ENCODE measurements around the gene PPM1J. TPM values are rescaled to one million over a fixed set of nuclear protein-coding genes. Genes with fewer than 3 reads are reported as not detected.

PPM1J gene
- total and polyA plus RNA-seq, 2 of the 13 experiments (the other 11 are each of a cell fraction or from before 2014, with no cell fraction given), result 0.07 to 0.22 TPM

DNA sequence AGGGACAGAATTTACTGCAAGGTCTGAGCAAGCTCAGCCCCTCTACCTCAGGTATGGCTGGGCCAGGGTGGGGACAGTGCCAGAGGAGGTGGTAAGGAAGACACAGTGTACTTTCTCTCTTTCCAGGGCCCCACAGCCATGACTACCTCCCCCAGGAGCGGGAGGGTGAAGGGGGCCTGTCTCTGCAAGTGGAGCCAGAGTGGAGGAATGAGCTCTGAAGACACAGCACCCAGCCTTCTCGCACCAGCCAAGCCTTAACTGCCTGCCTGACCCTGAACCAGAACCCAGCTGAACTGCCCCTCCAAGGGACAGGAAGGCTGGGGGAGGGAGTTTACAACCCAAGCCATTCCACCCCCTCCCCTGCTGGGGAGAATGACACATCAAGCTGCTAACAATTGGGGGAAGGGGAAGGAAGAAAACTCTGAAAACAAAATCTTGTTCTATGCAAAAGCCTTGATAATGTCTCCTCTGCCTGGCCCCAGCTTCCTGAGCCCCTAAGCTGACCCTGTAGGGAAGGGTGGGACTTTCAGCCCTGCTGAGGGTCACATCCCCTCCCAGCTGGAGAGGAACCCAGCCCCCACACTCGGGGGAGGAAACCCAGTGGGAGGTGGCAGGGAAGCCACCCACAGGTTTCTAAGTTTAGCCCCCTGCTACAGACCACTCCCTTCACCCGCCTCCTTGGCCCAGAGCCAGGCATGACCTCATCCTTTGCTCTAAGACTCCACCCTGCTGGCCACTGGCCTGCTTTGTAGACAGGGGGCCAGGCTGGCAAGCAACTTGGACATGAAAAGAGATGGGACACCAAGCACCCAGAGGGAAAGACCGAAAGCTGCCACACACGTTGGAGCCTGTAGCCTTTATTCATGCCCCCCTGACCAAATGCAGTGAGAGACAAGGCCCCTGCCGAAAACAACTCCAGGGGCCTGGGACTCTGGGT, 14.6 kb downstream of the PPM1J start (continued):
- TF ChIP-seq, protein P1, sequence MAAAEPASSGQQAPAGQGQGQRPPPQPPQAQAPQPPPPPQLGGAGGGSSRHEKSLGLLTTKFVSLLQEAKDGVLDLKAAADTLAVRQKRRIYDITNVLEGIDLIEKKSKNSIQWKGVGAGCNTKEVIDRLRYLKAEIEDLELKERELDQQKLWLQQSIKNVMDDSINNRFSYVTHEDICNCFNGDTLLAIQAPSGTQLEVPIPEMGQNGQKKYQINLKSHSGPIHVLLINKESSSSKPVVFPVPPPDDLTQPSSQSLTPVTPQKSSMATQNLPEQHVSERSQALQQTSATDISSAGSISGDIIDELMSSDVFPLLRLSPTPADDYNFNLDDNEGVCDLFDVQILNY (CRISPR knock-in tag; conservative IDR thresholded peaks at IDR 0.05), result no peak
- TF ChIP-seq ZBTB7A (CRISPR knock-in tag; IDR thresholded peaks at IDR 0.05), result no peak
- TF ChIP-seq, protein P2, sequence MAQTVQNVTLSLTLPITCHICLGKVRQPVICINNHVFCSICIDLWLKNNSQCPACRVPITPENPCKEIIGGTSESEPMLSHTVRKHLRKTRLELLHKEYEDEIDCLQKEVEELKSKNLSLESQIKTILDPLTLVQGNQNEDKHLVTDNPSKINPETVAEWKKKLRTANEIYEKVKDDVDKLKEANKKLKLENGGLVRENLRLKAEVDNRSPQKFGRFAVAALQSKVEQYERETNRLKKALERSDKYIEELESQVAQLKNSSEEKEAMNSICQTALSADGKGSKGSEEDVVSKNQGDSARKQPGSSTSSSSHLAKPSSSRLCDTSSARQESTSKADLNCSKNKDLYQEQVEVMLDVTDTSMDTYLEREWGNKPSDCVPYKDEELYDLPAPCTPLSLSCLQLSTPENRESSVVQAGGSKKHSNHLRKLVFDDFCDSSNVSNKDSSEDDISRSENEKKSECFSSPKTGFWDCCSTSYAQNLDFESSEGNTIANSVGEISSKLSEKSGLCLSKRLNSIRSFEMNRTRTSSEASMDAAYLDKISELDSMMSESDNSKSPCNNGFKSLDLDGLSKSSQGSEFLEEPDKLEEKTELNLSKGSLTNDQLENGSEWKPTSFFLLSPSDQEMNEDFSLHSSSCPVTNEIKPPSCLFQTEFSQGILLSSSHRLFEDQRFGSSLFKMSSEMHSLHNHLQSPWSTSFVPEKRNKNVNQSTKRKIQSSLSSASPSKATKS (CRISPR knock-in tag; IDR thresholded peaks at IDR 0.05), result no peak
- 0 out of 2 replicates have a peak, but pooled peaks have one; percentile 12 for TF ChIP-seq HMG20A (CRISPR knock-in tag; IDR thresholded peaks at IDR 0.05; ENCODE audit: borderline replicate concordance)
- TF ChIP-seq, protein P3, sequence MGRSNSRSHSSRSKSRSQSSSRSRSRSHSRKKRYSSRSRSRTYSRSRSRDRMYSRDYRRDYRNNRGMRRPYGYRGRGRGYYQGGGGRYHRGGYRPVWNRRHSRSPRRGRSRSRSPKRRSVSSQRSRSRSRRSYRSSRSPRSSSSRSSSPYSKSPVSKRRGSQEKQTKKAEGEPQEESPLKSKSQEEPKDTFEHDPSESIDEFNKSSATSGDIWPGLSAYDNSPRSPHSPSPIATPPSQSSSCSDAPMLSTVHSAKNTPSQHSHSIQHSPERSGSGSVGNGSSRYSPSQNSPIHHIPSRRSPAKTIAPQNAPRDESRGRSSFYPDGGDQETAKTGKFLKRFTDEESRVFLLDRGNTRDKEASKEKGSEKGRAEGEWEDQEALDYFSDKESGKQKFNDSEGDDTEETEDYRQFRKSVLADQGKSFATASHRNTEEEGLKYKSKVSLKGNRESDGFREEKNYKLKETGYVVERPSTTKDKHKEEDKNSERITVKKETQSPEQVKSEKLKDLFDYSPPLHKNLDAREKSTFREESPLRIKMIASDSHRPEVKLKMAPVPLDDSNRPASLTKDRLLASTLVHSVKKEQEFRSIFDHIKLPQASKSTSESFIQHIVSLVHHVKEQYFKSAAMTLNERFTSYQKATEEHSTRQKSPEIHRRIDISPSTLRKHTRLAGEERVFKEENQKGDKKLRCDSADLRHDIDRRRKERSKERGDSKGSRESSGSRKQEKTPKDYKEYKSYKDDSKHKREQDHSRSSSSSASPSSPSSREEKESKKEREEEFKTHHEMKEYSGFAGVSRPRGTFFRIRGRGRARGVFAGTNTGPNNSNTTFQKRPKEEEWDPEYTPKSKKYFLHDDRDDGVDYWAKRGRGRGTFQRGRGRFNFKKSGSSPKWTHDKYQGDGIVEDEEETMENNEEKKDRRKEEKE (IDR thresholded peaks at IDR 0.05), result no peak
- TF ChIP-seq POLR2G (IDR thresholded peaks at IDR 0.05; ENCODE audit: low read depth, low read length), result peak; percentile 61
- no peak for TF ChIP-seq ZNF567 (CRISPR knock-in tag; IDR thresholded peaks at IDR 0.05; ENCODE audit: borderline replicate concordance)
- 0 out of 2 replicates have a peak, but pooled peaks have one; percentile 18 for TF ChIP-seq KLF9 (CRISPR knock-in tag; IDR thresholded peaks at IDR 0.05; ENCODE audit: low read depth)
- no peak for TF ChIP-seq TBL1XR1 (IDR thresholded peaks at IDR 0.05; ENCODE audit: borderline replicate concordance, low read length, partially characterized antibody)
- TF ChIP-seq, protein P4, sequence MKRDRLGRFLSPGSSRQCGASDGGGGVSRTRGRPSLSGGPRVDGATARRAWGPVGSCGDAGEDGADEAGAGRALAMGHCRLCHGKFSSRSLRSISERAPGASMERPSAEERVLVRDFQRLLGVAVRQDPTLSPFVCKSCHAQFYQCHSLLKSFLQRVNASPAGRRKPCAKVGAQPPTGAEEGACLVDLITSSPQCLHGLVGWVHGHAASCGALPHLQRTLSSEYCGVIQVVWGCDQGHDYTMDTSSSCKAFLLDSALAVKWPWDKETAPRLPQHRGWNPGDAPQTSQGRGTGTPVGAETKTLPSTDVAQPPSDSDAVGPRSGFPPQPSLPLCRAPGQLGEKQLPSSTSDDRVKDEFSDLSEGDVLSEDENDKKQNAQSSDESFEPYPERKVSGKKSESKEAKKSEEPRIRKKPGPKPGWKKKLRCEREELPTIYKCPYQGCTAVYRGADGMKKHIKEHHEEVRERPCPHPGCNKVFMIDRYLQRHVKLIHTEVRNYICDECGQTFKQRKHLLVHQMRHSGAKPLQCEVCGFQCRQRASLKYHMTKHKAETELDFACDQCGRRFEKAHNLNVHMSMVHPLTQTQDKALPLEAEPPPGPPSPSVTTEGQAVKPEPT (CRISPR knock-in tag; IDR thresholded peaks at IDR 0.05; ENCODE audit: low read depth), result no peak
- TF ChIP-seq JUND (CRISPR knock-in tag; IDR thresholded peaks at IDR 0.05), result peak; percentile 92
- TF ChIP-seq, protein P5, sequence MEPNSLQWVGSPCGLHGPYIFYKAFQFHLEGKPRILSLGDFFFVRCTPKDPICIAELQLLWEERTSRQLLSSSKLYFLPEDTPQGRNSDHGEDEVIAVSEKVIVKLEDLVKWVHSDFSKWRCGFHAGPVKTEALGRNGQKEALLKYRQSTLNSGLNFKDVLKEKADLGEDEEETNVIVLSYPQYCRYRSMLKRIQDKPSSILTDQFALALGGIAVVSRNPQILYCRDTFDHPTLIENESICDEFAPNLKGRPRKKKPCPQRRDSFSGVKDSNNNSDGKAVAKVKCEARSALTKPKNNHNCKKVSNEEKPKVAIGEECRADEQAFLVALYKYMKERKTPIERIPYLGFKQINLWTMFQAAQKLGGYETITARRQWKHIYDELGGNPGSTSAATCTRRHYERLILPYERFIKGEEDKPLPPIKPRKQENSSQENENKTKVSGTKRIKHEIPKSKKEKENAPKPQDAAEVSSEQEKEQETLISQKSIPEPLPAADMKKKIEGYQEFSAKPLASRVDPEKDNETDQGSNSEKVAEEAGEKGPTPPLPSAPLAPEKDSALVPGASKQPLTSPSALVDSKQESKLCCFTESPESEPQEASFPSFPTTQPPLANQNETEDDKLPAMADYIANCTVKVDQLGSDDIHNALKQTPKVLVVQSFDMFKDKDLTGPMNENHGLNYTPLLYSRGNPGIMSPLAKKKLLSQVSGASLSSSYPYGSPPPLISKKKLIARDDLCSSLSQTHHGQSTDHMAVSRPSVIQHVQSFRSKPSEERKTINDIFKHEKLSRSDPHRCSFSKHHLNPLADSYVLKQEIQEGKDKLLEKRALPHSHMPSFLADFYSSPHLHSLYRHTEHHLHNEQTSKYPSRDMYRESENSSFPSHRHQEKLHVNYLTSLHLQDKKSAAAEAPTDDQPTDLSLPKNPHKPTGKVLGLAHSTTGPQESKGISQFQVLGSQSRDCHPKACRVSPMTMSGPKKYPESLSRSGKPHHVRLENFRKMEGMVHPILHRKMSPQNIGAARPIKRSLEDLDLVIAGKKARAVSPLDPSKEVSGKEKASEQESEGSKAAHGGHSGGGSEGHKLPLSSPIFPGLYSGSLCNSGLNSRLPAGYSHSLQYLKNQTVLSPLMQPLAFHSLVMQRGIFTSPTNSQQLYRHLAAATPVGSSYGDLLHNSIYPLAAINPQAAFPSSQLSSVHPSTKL (CRISPR knock-in tag; IDR thresholded peaks at IDR 0.05), result peak; percentile 31; the same call in 1 of the 2 replicates
- TF ChIP-seq JUNB (CRISPR knock-in tag; IDR thresholded peaks at IDR 0.05; ENCODE audit: borderline replicate concordance), result no peak
- TF ChIP-seq, protein P6, sequence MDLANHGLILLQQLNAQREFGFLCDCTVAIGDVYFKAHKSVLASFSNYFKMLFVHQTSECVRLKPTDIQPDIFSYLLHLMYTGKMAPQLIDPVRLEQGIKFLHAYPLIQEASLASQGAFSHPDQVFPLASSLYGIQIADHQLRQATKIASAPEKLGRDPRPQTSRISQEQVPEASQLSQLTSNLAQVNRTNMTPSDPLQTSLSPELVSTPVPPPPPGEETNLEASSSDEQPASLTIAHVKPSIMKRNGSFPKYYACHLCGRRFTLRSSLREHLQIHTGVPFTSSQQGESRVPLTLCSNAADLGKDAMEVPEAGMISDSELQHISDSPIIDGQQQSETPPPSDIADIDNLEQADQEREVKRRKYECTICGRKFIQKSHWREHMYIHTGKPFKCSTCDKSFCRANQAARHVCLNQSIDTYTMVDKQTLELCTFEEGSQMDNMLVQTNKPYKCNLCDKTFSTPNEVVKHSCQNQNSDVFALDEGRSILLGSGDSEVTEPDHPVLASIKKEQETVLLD (CRISPR knock-in tag; IDR thresholded peaks at IDR 0.05; ENCODE audit: low read depth), result no peak

Measured in HepG2 (cell line).